RWPE1 (cell line): ENCODE results near the gene MRPL46.

ENCODE experiments used
- CTCF ChIA-PET: fragments of 350-600 bp; sonication (Branson Sonifier 250); formaldehyde crosslinking; extraction: SDS; loops from one replicate; lab custom pipeline; 2021; lab: Yijun Ruan, JAX
- POLR2A ChIA-PET: fragments of 400-600 bp; formaldehyde crosslinking; extraction: SDS; loops from one replicate; lab custom pipeline; 2020; ENCODE audit warnings: antibody characterized with exemption; ENCODE audit not compliant: low non-redundant PET; lab: Yijun Ruan, JAX
- DNase-seq: peaks from one replicate; pipeline ENCODE4 v3.0.0; 2012; ENCODE audit warnings: low spot score
- H3K27ac ChIP-seq: fragments of 450-650 bp; 2 replicates; pipeline ENCODE4 v1.5.1; 2017
- TF ChIP-seq, protein P1 (sequence below): fragments of 450-650 bp; conservative IDR thresholded peaks from 2 replicates; pipeline ENCODE4 v1.5.1; 2017; ENCODE audit warnings: low read depth, mild to moderate bottlenecking

The MRPL46 gene

DNA sequence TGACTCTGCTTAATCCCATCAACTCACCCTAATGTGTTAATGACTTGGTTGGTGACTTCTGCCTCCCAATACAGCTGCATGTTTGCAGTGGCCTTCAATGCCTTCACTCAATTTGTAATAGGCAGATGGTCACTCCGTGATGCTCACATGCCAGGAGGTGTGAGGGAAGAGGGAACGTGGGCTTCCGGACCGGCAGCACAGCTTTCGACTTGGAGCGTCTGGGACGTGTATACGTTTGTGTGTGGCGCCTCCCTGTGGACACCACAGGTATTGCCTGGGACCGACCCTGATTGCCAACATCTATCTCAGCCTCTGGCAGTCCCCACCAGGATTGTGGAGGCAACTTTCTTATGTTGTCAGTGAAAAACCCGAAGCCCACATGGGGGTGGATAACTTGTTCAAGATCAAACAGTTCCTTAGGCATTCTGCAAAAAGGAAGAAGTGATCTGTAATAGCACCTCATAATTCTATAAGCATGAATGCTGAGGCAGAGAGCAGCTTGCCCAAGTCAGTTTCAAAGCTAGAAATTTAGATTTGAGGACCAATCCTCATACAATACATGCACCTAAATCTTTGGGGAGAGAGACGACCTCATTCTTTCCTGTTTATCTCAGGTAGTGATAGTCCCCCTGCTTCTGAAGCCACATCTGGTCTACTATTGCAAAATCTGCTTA is 16.9 kb downstream of the MRPL46 start:
- peak; percentile 72 for DNase-seq
- CTCF ChIA-PET: interaction anchor here (0.5 to 1.1 kb wide), 11 partner anchors 11 to 1781 kb away, joined by 3 to 7 read pairs (median 3); no protein-coding TSS in a partner anchor
- TF ChIP-seq, protein P1, sequence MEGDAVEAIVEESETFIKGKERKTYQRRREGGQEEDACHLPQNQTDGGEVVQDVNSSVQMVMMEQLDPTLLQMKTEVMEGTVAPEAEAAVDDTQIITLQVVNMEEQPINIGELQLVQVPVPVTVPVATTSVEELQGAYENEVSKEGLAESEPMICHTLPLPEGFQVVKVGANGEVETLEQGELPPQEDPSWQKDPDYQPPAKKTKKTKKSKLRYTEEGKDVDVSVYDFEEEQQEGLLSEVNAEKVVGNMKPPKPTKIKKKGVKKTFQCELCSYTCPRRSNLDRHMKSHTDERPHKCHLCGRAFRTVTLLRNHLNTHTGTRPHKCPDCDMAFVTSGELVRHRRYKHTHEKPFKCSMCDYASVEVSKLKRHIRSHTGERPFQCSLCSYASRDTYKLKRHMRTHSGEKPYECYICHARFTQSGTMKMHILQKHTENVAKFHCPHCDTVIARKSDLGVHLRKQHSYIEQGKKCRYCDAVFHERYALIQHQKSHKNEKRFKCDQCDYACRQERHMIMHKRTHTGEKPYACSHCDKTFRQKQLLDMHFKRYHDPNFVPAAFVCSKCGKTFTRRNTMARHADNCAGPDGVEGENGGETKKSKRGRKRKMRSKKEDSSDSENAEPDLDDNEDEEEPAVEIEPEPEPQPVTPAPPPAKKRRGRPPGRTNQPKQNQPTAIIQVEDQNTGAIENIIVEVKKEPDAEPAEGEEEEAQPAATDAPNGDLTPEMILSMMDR: peak; percentile 80
- H3K27ac ChIP-seq: no peak overlapping the region
- POLR2A ChIA-PET: no interaction called here

DNA sequence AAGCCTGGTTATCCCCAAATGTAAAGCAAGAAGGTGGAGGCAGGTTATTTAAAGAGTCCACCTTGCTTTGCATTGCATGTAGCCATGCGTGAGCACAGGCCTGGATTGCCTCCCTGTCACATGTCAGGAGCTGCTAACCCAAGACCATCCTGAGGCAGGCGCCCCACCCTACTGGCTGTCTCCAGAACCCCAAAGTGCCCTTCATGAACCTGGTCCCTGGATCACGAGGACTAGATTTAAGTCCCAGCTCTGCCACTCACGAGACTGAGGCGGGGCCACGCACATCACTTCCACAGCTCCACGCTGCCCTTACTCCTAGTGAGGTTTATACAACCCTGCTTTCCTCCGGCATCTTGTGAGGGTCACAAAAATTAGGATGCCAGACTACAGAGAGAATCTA is 17.6 kb downstream of the MRPL46 start:
- CTCF ChIA-PET: interaction anchor here (0.6 to 1.1 kb wide), 10 partner anchors 11 to 1829 kb away, joined by 3 to 7 read pairs (median 4); no protein-coding TSS in a partner anchor
- TF ChIP-seq, protein P1: no peak
- POLR2A ChIA-PET: no interaction called here
- no peak overlapping the region for H3K27ac ChIP-seq
- no peak for DNase-seq

DNA sequence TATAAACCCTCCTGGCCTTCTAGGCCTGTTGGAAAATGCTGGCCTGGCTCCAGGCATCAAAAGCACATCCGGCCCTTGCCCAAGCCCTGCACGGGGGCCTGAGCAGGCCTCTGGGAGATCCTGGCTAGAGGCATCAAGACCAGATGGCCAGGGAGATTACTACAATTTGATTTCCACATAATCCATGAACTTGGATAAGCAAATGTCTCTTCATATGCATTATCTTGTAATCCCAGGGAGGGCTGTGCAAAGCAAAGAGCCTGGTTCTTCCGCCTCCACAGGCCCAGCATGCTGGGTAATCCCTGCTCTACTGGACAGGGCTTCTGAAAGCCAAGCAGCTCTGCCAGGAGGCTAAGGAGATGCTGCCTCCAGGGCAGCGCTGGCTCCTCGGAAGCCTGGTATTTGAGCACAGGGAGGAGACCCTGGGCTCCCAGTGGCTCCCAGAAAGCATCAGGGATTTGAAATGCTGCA is 18.2 kb downstream of the MRPL46 start:
- no peak for DNase-seq
- CTCF ChIA-PET: interaction anchor here (0.5 to 0.6 kb wide), 2 partner anchors 435 to 1828 kb away, joined by 3 to 4 read pairs; no protein-coding TSS in a partner anchor
- POLR2A ChIA-PET: no interaction called here
- H3K27ac ChIP-seq: no peak overlapping the region
- TF ChIP-seq, protein P1: no peak

DNA sequence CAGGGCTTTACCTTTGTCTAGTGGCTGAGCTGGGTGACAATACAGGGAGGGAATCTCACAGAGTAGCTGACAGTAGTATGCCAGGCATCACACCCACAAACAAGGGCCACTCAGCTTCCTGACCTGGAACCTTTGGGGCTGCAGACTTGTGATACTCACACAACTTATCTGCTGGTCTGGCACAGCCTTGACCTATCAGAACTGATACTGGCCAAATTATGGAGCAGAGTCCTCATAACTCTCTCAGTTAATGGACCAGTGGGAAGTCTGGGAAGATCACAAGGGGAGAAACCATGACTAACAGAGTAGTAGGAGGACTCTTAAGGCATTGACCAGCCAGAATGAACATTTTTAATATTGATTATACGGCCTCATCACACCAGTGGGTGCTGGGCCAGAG is 19.4 kb downstream of the MRPL46 start:
- TF ChIP-seq, protein P1: no peak
- H3K27ac ChIP-seq: no peak overlapping the region
- ChIA-PET POLR2A (interaction anchor here (0.6 kb wide), 1 partner anchor 568 kb away, joined by 3 read pairs; no protein-coding TSS in a partner anchor), CTCF (no interaction called here)
- no peak for DNase-seq

DNA sequence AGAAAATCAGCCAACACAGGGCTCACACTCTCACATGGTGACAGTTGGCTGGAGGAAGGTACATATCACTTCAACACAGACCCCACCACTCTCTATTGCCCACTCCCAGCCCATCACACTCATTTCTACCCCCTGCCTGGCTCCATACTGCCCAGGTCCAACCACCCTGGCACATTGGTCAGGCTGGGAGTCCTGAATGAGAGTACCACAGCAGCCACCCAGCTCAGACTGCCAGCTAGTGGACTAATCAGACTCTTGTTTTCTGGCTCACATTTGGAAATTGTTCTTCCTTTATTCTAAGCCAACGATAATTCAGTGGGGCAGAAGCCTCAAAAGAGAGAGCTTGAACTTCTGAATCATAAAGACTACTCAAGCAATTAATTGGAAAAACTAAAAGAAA is 20.0 kb downstream of the MRPL46 start:
- H3K27ac ChIP-seq: no peak overlapping the region
- TF ChIP-seq, protein P1: no peak
- no peak for DNase-seq
- CTCF ChIA-PET: no interaction called here
- POLR2A ChIA-PET: interaction anchor here (0.6 kb wide), 1 partner anchor 567 kb away, joined by 3 read pairs; no protein-coding TSS in a partner anchor

DNA sequence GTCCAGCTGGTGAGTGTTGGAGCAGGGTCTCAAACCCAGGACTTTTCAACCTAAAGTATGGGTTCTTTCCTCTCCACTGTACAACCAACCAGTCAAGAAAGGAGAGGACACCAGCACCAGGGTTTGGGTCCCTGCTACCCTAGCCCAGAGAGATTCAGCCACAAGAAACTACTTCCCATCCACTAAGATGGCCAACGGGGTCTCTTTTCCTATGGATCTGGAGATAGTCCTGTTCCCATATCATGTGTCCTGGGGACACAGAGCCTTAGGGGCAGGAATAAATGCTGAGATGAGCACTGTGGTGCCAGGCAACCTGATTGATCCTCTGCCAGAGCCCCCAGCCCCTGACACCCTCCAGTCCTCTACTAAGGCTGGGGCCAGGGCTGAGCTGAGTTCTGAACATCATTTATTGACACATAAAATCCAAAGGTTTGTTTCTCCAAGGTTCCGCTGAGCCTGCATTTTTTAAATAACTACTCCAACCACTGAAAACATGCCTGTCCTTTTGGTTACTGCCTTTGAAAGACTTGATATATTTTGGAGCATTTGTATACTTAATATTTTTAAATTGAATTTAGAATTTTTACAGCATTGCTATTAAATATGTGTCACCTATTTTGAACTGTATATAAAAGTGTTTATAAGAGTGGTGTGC is 26.0 kb downstream of the MRPL46 start:
- H3K27ac ChIP-seq: no peak overlapping the region
- ChIA-PET CTCF (no interaction called here), POLR2A (no interaction called here)
- DNase-seq: no peak
- TF ChIP-seq, protein P1: no peak
